Stomach (tissue), 9 donors: Measurements from ENCODE around the gene UBAP1. TPM values are rescaled to one million over a fixed set of nuclear protein-coding genes. Genes with fewer than 3 reads are reported as not detected.
"Not testable (repeated sequence)": the region's sequence is repeated elsewhere in the genome, so short reads cannot be mapped to it uniquely, and the experiment has no call there.

Experiments
- DNase-seq, 2 donors: peaks; one replicate each; pipeline versions ENCODE4 v3.0.0 to v3.0.0-alpha.2; 2013 to 2019
- H3K27ac ChIP-seq, 5 donors: fragments of 200-600 bp in 4 of 5; sonication (generic) in 4 of 5; one replicate each; pipeline ENCODE4 v1.5.1; 2013 to 2019; ENCODE audit warnings: mild to moderate bottlenecking in 1 of 5, moderate library complexity in 1 of 5
- H3K27me3 ChIP-seq, 3 donors: fragments of 200-600 bp; sonication (generic); one replicate each; pipeline ENCODE4 v1.5.1; 2017 to 2019; ENCODE audit warnings: mixed run types in 1 of 3
- H3K36me3 ChIP-seq, 4 donors: fragments of 200-600 bp; sonication (generic); 1 replicate in 3 of 4; 2 replicates in 1 of 4; pipeline ENCODE4 v1.5.1; 2016 to 2019
- H3K4me1 ChIP-seq, 4 donors: fragments of 200-600 bp; sonication (generic); one replicate each; pipeline ENCODE4 v1.5.1; 2016 to 2019
- H3K4me3 ChIP-seq, 4 donors: fragments of 200-600 bp; sonication (generic) in 3 of 4; one replicate each; pipeline ENCODE4 v1.5.1; 2016 to 2019; ENCODE audit warnings: mild to moderate bottlenecking in 1 of 4
- H3K9me3 ChIP-seq, 4 donors: fragments of 200-600 bp; sonication (generic); one replicate each; pipeline ENCODE4 v1.5.1; 2016 to 2019
- CTCF ChIP-seq, 7 experiments: fragments of 450-650 bp in 4 of 7; fragments of 200-600 bp in 3 of 7; sonication (generic) in 3 of 7; IDR thresholded peaks; one replicate each; pipeline ENCODE4 v1.5.1; 2016 to 2019; ENCODE audit warnings: antibody characterized with exemption in 7 of 7, control low read depth in 2 of 7, mild to moderate bottlenecking in 1 of 7
- EP300 ChIP-seq: sonication (generic); formaldehyde crosslinking; IDR thresholded peaks from one replicate; pipeline ENCODE4 v1.6.1; 2017; ENCODE audit warnings: antibody characterized with exemption
- POLR2A ChIP-seq, 4 donors: fragments of 450-650 bp; IDR thresholded peaks; one replicate each; pipeline ENCODE4 v1.6.1; 2016; ENCODE audit warnings: antibody characterized with exemption in 4 of 4, control low read depth in 2 of 4, mild to moderate bottlenecking in 1 of 4, moderate library complexity in 1 of 4
- POLR2AphosphoS5 ChIP-seq, 3 donors: sonication (generic); formaldehyde crosslinking; IDR thresholded peaks; one replicate each; pipeline ENCODE4 v1.6.1; 2016; ENCODE audit warnings: antibody characterized with exemption in 3 of 3
- WGBS, 5 donors: extraction: QIAGEN DNeasy Blood & Tissue Kit in 3 of 5; methylation state at CpG; one replicate each; pipeline versions ENCODE4 v1.1.5 to v1.1.7; 2013 to 2018; 5-methylcytosine and 5-hydroxymethylcytosine counted together
- intact Hi-C: fragments of 100-400 bp; cut with DNase I; formaldehyde crosslinking; loops from one replicate; pipeline ENCODE4 v1.15.1; 2023; ENCODE audit warnings: low total_unique reads
- polyA plus RNA-seq, 3 donors: library from polyadenylated mRNA; stranded (reverse); fragments of 200-250 nt; gene quantifications; one replicate each; pipeline ENCODE4 v1.2.3, GENCODE V29; 2013
- total RNA-seq, 5 donors: library from RNA; depleted of rRNA; stranded (reverse); fragments of >200 nt; gene quantifications; one replicate each; pipeline versions ENCODE4 v1.1.0 to v1.2.3, GENCODE V29; 2014 to 2016
- donor health status: healthy with polysubstance abuse.
- donor health status: Bipolar disorder and iron deficiency.
- donor health status: healthy.

UBAP1 gene
- total and polyA plus RNA-seq, 8 donors: 17.7 to 53.1 (median 34.1) TPM

- peaks cover 0 to 5% (median 2%) of the 10 kb centered on the region in 4 donors for H3K4me1 ChIP-seq
- no peaks in the 10 kb centered on the region for H3K36me3 ChIP-seq
- no peaks in the 10 kb centered on the region for H3K9me3 ChIP-seq
- intact Hi-C loops: no loop called here
- H3K4me3 ChIP-seq: no peak overlapping the region
- 90 to 95% (median 92%) methylated on average over 28 to 30 of the region's 30 CpGs for WGBS, 5 donors
- H3K27me3 ChIP-seq: no peaks in the 10 kb centered on the region
- no peak for DNase-seq
- TF ChIP-seq POLR2AphosphoS5 (IDR thresholded peaks at IDR 0.05) (no peak), CTCF (IDR thresholded peaks at IDR 0.05) (no peak), EP300 (no peak), POLR2A (IDR thresholded peaks at IDR 0.05) (no peak)
- H3K27ac ChIP-seq: no peak overlapping the region
Observed at GRCh38 chr9:34134521-34134920, 44.3 kb upstream of the UBAP1 start.

- H3K4me1 ChIP-seq: peaks cover 0 to 13% (median 5%) of the 10 kb centered on the region in 4 donors
- H3K27ac ChIP-seq, H3K9me3 ChIP-seq, H3K27me3 ChIP-seq, H3K4me3 ChIP-seq, intact Hi-C loops, DNase-seq, H3K36me3 ChIP-seq: not testable (repeated sequence)
- 67 to 91% (median 85%) methylated on average over 1 of the region's 1 CpG for WGBS, 5 donors
Observed at GRCh38 chr9:34138644-34139043, 40.2 kb upstream of the UBAP1 start.

- H3K9me3 ChIP-seq: no peaks in the 10 kb centered on the region
- WGBS, 5 donors: 59 to 75% (median 69%) methylated on average over 5 of the region's 5 CpGs
- intact Hi-C loops: no loop called here
- no peak overlapping the region for H3K27ac ChIP-seq
- DNase-seq: peak; percentile 76 to 81
- no peaks in the 10 kb centered on the region for H3K36me3 ChIP-seq
- TF ChIP-seq EP300 (no peak), CTCF (IDR thresholded peaks at IDR 0.05) (peak in 2 of 7 experiments; percentile 16 to 25), POLR2AphosphoS5 (IDR thresholded peaks at IDR 0.05) (peak in 1 of 3 donors; percentile 66), POLR2A (IDR thresholded peaks at IDR 0.05) (no peak)
- peaks cover 0 to 13% (median 5%) of the 10 kb centered on the region in 4 donors for H3K4me1 ChIP-seq
- H3K4me3 ChIP-seq: no peak overlapping the region
- H3K27me3 ChIP-seq: no peaks in the 10 kb centered on the region
Observed at GRCh38 chr9:34139477-34140146, 39.2 kb upstream of the UBAP1 start.

- TF ChIP-seq EP300 (no peak), POLR2AphosphoS5 (IDR thresholded peaks at IDR 0.05) (no peak)
- 69 to 80% (median 72%) methylated on average over 2 of the region's 2 CpGs for WGBS, 5 donors
- no peak for DNase-seq
- Histone ChIP-seq H3K27ac (no peak overlapping the region), H3K9me3 (no peaks in the 10 kb centered on the region), H3K4me1 (peaks cover 0 to 13% (median 5%) of the 10 kb centered on the region in 4 donors), H3K4me3 (no peak overlapping the region), H3K27me3 (no peaks in the 10 kb centered on the region), H3K36me3 (no peaks in the 10 kb centered on the region)
- intact Hi-C loops: no loop called here
Observed at GRCh38 chr9:34140853-34141252, 38.0 kb upstream of the UBAP1 start.

- no peaks in the 10 kb centered on the region for H3K27me3 ChIP-seq
- H3K4me1 ChIP-seq: peaks cover 0 to 13% (median 5%) of the 10 kb centered on the region in 4 donors
- H3K4me3 ChIP-seq: no peak overlapping the region
- DNase-seq: no peak
- H3K27ac ChIP-seq: no peak overlapping the region
- no peaks in the 10 kb centered on the region for H3K36me3 ChIP-seq
- H3K9me3 ChIP-seq: no peaks in the 10 kb centered on the region
- intact Hi-C loops: no loop called here
- 59 to 82% (median 67%) methylated on average over 2 of the region's 2 CpGs for WGBS, 5 donors
- TF ChIP-seq POLR2AphosphoS5 (IDR thresholded peaks at IDR 0.05) (no peak), POLR2A (IDR thresholded peaks at IDR 0.05) (no peak), CTCF (IDR thresholded peaks at IDR 0.05) (no peak), EP300 (no peak)
Observed at GRCh38 chr9:34143116-34143515, 35.7 kb upstream of the UBAP1 start.
